HEK293 (cell line): ENCODE data around the gene TWIST1.

ENCODE experiments used
- CTCF ChIA-PET: fragments of 350-600 bp; formaldehyde crosslinking; extraction: SDS; loops from one replicate; lab custom pipeline; 2021; ENCODE audit warnings: antibody characterized with exemption; lab: Yijun Ruan, JAX
- POLR2A ChIA-PET: fragments of 300-600 bp; formaldehyde crosslinking; extraction: SDS; loops from one replicate; lab custom pipeline; 2020; ENCODE audit warnings: antibody characterized with exemption, inconsistent platforms; lab: Yijun Ruan, JAX
- H3K27ac ChIP-seq: fragments of 200-500 bp; sonication (Bioruptor generic); 2 replicates; pipeline ENCODE4 v1.5.1; 2014; ENCODE audit warnings: low read depth, low read length, control low read depth, inconsistent platforms; ENCODE audit errors: extremely low read depth
- H3K36me3 ChIP-seq, 2 experiments: fragments of 200-500 bp in 1 of 2; sonication (Bioruptor generic) in 1 of 2; 1 replicate in 1 of 2; 2 replicates in 1 of 2; pipeline ENCODE4 v1.5.1; 2014 to 2017; ENCODE audit warnings: inconsistent platforms in 2 of 2, low read length in 2 of 2; ENCODE audit not compliant: control insufficient read depth in 2 of 2, insufficient read depth in 1 of 2
- H3K4me1 ChIP-seq: fragments of 200-500 bp; sonication (Bioruptor generic); 2 replicates; pipeline ENCODE4 v1.5.1; 2014; ENCODE audit warnings: mild to moderate bottlenecking, low read length, inconsistent platforms; ENCODE audit not compliant: control insufficient read depth, insufficient read depth
- H3K4me3 ChIP-seq: 2 replicates; pipeline ENCODE4 v1.5.1; 2011; ENCODE audit warnings: low read depth, mild to moderate bottlenecking, control low read depth, low read length, moderate library complexity
- H3K9me3 ChIP-seq: fragments of 200-500 bp; sonication (Bioruptor generic); 2 replicates; pipeline ENCODE4 v1.5.1; 2014; ENCODE audit warnings: low read depth, low read length, inconsistent platforms; ENCODE audit not compliant: control insufficient read depth, insufficient read depth
- KLF1 ChIP-seq: fragments of 450-650 bp; formaldehyde crosslinking; IDR thresholded peaks from 2 replicates; pipeline ENCODE4 v1.5.1; 2016; ENCODE audit warnings: missing biosample characterization, missing genetic modification characterization
- KLF9 ChIP-seq: fragments of 450-650 bp; formaldehyde crosslinking; IDR thresholded peaks from 2 replicates; pipeline ENCODE4 v1.5.1; 2016; ENCODE audit warnings: missing biosample characterization, missing genetic modification characterization, low read depth
- ZNF157 ChIP-seq: fragments of 450-650 bp; formaldehyde crosslinking; IDR thresholded peaks from 2 replicates; pipeline ENCODE4 v1.5.1; 2016; ENCODE audit warnings: missing biosample characterization, missing genetic modification characterization
- ZNF341 ChIP-seq: fragments of 450-650 bp; formaldehyde crosslinking; IDR thresholded peaks from 2 replicates; pipeline ENCODE4; 2016; ENCODE audit warnings: low read depth, missing biosample characterization, missing genetic modification characterization
- ZNF510 ChIP-seq: fragments of 450-650 bp; formaldehyde crosslinking; IDR thresholded peaks from 2 replicates; pipeline ENCODE4 v1.5.1; 2018; ENCODE audit warnings: mild to moderate bottlenecking, missing genetic modification characterization, missing biosample characterization; ENCODE audit not compliant: insufficient replicate concordance
- ZNF558 ChIP-seq: fragments of 450-650 bp; formaldehyde crosslinking; IDR thresholded peaks from 2 replicates; pipeline ENCODE4 v1.5.1; 2016; ENCODE audit warnings: missing biosample characterization, missing genetic modification characterization
- ZNF830 ChIP-seq: fragments of 450-650 bp; IDR thresholded peaks from 2 replicates; pipeline ENCODE4 v1.5.0; 2018; ENCODE audit warnings: missing biosample characterization, missing genetic modification characterization, low read depth, mild to moderate bottlenecking, moderate library complexity
- ZSCAN16 ChIP-seq: fragments of 450-650 bp; formaldehyde crosslinking; IDR thresholded peaks from 2 replicates; pipeline ENCODE4 v1.5.1; 2016; ENCODE audit warnings: missing biosample characterization, missing genetic modification characterization
- TF ChIP-seq, protein P1 (sequence below): fragments of 450-650 bp; formaldehyde crosslinking; IDR thresholded peaks from 2 replicates; pipeline ENCODE4 v1.5.1; 2016; ENCODE audit warnings: missing biosample characterization, missing genetic modification characterization, low read depth
- TF ChIP-seq, protein P2 (sequence below): fragments of 450-650 bp; formaldehyde crosslinking; IDR thresholded peaks from 2 replicates; pipeline ENCODE4 v1.5.1; 2016; ENCODE audit warnings: missing biosample characterization, missing genetic modification characterization
- TF ChIP-seq, protein P3 (sequence below): fragments of 450-650 bp; formaldehyde crosslinking; IDR thresholded peaks from 2 replicates; pipeline ENCODE4 v1.5.1; 2017; ENCODE audit warnings: missing biosample characterization, missing genetic modification characterization
- TF ChIP-seq, protein P4 (sequence below): fragments of 450-650 bp; formaldehyde crosslinking; IDR thresholded peaks from 2 replicates; pipeline ENCODE4 v1.5.1; 2016; ENCODE audit warnings: missing biosample characterization, missing genetic modification characterization

TWIST1 gene

DNA sequence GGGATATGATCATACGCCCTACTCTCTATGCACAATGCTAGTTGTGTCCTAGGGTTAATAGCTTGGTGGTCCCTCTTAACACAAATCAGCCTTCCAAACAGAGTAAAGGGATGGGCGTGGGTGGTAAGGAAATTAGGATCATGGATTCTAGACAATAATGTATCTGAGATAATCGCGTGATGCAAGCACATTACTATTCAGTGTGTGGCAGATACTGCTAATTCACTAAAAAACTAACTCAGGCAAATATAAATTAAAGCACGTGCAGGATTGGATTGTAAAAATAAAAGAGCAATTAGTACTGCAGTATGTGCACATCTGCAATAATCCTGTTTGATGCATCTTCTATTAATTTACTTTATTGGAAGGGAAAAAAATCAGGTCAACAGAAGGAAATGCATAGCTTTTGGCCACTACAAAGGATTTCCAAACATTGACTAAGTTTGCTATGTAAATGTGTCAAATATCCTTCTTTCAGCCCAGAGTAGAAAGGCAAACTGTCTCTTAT lies 22.0 kb downstream of the TWIST1 start (continued):
- TF ChIP-seq, protein P1, sequence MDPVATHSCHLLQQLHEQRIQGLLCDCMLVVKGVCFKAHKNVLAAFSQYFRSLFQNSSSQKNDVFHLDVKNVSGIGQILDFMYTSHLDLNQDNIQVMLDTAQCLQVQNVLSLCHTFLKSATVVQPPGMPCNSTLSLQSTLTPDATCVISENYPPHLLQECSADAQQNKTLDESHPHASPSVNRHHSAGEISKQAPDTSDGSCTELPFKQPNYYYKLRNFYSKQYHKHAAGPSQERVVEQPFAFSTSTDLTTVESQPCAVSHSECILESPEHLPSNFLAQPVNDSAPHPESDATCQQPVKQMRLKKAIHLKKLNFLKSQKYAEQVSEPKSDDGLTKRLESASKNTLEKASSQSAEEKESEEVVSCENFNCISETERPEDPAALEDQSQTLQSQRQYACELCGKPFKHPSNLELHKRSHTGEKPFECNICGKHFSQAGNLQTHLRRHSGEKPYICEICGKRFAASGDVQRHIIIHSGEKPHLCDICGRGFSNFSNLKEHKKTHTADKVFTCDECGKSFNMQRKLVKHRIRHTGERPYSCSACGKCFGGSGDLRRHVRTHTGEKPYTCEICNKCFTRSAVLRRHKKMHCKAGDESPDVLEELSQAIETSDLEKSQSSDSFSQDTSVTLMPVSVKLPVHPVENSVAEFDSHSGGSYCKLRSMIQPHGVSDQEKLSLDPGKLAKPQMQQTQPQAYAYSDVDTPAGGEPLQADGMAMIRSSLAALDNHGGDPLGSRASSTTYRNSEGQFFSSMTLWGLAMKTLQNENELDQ (tag by site-specific recombination), result no peak
- TF ChIP-seq, all 188 proteins: peak for 0

DNA sequence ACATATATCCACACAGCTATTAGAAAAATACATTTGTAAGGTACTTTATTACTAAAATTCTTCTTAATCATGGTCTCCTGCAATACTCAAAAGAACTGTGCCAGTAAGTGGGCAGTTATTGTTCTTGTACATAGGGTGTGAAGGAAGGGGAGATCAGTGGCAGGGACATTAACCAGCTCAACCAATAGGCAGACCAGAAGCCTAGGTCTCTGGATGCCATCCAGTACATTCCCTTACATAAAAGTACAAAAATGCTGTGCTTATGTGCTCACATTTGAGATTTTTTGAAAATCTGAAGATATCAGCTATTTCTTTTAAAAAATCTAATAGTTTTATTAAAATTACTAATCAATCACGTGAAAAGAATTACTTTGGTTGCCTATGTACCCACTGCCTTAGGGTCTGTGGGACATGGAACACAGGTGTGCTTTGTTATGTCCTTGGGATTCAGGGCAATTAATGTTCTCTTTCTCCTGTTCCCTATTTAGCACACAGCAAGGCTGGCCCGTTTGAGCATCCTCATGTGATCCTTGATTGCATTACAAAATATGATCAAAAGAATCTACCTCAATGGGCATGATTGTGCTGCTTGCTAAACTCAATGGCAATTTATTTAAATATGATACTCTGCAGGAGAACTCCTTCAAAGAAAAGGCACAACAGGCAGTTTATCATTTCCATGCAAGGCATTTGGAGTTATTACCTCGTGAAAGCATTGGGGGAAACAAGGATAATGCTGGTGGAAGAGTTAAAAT lies 22.7 kb downstream of the TWIST1 start:
- POLR2A ChIA-PET, result no interaction called here
- CTCF ChIA-PET, result interaction anchor here (0.6 to 0.7 kb wide), 3 partner anchors 13 to 1407 kb away, joined by 3 read pairs; no protein-coding TSS in a partner anchor
- Histone ChIP-seq H3K4me1 (no peaks in the 10 kb centered on the region), H3K9me3 (no peaks in the 10 kb centered on the region)
- TF ChIP-seq ZNF830 (no peak), ZNF558 (no peak), KLF9 (tag by site-specific recombination) (no peak), ZNF510 (no peak), ZSCAN16 (tag by site-specific recombination) (no peak)
- TF ChIP-seq, protein P2, sequence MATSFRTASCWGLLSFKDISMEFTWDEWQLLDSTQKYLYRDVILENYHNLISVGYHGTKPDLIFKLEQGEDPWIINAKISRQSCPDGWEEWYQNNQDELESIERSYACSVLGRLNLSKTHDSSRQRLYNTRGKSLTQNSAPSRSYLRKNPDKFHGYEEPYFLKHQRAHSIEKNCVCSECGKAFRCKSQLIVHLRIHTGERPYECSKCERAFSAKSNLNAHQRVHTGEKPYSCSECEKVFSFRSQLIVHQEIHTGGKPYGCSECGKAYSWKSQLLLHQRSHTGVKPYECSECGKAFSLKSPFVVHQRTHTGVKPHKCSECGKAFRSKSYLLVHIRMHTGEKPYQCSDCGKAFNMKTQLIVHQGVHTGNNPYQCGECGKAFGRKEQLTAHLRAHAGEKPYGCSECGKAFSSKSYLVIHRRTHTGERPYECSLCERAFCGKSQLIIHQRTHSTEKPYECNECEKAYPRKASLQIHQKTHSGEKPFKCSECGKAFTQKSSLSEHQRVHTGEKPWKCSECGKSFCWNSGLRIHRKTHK (tag by site-specific recombination), result no peak
- TF ChIP-seq, all 188 proteins: peak for 0
- Histone ChIP-seq H3K36me3 (no peaks in the 10 kb centered on the region), H3K27ac (no peak overlapping the region), H3K4me3 (no peak overlapping the region)

DNA sequence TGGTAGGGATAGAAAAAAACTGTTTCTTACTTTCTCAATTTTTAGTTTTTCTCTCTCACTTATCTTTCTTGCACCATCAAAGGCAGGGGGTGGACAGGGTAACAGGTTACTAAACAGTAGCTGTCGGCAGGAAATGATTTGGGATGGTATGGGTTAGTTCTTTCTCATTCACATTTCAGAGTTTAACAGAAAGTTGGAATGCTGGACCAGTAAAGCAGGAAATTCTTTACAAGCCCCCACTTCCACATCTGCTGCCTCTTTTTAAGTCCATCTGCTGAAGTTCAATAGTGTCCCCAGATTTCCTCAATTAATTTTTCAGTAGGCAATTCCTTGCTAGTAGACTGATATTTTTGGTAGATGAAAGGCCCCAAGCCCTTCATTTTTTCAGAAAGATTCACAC lies 23.3 kb downstream of the TWIST1 start:
- Histone ChIP-seq H3K9me3 (no peaks in the 10 kb centered on the region), H3K36me3 (no peaks in the 10 kb centered on the region), H3K4me3 (no peak overlapping the region), H3K4me1 (no peaks in the 10 kb centered on the region), H3K27ac (no peak overlapping the region)
- ChIA-PET CTCF (interaction anchor here (0.6 to 0.7 kb wide), 3 partner anchors 12 to 1407 kb away, joined by 3 read pairs; no protein-coding TSS in a partner anchor), POLR2A (no interaction called here)
- TF ChIP-seq, protein P3, sequence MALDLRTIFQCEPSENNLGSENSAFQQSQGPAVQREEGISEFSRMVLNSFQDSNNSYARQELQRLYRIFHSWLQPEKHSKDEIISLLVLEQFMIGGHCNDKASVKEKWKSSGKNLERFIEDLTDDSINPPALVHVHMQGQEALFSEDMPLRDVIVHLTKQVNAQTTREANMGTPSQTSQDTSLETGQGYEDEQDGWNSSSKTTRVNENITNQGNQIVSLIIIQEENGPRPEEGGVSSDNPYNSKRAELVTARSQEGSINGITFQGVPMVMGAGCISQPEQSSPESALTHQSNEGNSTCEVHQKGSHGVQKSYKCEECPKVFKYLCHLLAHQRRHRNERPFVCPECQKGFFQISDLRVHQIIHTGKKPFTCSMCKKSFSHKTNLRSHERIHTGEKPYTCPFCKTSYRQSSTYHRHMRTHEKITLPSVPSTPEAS (tag by site-specific recombination), result no peak
- TF ChIP-seq ZNF157 (tag by site-specific recombination) (no peak), KLF1 (no peak), ZNF341 (no peak)
- TF ChIP-seq, protein P4, sequence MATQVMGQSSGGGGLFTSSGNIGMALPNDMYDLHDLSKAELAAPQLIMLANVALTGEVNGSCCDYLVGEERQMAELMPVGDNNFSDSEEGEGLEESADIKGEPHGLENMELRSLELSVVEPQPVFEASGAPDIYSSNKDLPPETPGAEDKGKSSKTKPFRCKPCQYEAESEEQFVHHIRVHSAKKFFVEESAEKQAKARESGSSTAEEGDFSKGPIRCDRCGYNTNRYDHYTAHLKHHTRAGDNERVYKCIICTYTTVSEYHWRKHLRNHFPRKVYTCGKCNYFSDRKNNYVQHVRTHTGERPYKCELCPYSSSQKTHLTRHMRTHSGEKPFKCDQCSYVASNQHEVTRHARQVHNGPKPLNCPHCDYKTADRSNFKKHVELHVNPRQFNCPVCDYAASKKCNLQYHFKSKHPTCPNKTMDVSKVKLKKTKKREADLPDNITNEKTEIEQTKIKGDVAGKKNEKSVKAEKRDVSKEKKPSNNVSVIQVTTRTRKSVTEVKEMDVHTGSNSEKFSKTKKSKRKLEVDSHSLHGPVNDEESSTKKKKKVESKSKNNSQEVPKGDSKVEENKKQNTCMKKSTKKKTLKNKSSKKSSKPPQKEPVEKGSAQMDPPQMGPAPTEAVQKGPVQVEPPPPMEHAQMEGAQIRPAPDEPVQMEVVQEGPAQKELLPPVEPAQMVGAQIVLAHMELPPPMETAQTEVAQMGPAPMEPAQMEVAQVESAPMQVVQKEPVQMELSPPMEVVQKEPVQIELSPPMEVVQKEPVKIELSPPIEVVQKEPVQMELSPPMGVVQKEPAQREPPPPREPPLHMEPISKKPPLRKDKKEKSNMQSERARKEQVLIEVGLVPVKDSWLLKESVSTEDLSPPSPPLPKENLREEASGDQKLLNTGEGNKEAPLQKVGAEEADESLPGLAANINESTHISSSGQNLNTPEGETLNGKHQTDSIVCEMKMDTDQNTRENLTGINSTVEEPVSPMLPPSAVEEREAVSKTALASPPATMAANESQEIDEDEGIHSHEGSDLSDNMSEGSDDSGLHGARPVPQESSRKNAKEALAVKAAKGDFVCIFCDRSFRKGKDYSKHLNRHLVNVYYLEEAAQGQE, result no peak
